ENCODE measurements around the gene CNTLN.

CNTLN gene, protein sequence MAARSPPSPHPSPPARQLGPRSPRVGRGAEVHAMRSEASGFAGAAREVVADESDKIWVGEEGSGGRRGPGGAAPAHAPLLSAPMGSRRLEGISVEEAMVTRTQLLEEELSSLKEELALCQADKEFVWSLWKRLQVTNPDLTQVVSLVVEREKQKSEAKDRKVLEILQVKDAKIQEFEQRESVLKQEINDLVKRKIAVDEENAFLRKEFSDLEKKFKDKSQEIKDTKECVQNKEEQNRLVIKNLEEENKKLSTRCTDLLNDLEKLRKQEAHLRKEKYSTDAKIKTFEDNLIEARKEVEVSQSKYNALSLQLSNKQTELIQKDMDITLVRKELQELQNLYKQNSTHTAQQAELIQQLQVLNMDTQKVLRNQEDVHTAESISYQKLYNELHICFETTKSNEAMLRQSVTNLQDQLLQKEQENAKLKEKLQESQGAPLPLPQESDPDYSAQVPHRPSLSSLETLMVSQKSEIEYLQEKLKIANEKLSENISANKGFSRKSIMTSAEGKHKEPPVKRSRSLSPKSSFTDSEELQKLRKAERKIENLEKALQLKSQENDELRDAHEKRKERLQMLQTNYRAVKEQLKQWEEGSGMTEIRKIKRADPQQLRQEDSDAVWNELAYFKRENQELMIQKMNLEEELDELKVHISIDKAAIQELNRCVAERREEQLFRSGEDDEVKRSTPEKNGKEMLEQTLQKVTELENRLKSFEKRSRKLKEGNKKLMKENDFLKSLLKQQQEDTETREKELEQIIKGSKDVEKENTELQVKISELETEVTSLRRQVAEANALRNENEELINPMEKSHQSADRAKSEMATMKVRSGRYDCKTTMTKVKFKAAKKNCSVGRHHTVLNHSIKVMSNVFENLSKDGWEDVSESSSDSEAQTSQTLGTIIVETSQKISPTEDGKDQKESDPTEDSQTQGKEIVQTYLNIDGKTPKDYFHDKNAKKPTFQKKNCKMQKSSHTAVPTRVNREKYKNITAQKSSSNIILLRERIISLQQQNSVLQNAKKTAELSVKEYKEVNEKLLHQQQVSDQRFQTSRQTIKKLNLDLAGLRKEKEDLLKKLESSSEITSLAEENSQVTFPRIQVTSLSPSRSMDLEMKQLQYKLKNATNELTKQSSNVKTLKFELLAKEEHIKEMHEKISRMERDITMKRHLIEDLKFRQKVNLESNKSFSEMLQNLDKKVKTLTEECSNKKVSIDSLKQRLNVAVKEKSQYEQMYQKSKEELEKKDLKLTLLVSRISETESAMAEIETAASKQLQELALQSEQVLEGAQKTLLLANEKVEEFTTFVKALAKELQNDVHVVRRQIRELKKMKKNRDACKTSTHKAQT (N-terminal part only)

DNA sequence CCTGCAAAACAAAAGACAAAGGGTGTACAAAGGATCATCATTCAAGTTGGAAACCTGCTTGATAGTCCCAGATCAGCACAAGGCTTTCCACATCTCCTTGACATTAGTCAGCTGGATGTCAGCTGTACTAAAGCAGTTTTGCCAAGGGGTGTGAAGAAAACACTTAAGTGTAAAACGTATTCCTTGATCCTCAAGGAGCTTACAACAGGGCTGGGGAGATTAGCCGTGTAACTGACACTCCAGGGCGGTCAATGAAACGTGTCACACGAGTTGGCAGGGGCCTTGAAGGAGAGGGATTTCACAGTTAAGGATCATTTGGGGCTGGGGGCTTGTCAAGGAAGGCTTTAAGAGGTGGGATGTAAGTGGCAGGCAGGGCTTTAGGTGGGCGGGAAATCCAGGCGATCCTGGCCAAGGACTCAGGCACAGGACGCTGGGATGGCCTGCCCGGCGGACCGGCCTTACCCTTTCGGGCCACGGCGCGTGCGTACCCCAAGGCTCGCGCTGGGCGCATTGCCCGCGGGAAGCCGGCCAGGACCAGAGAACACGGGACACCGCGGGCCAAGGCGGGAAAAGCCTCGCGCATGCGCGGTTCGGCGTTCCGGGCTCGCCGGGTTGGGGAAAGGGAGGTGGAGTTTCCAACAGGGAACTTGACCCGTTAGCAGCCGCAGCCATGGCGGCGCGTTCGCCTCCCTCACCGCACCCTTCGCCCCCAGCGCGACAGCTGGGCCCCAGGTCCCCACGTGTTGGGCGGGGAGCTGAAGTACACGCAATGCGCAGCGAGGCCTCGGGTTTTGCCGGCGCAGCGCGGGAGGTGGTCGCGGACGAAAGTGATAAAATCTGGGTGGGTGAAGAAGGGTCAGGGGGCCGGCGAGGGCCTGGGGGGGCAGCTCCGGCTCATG, at the start of gene CNTLN:
Gene CNTLN, plus strand, starts transcription at position 645 of the 899 bp plus-strand sequence. Its CDS starts 26 bp downstream, at position 671.
- Mint-ChIP-seq H3K36me3 (ENCODE audit: low read depth) (no peaks in the 10 kb centered on the region), H3K27me3 (peaks cover 39% of the 10 kb centered on the region), H3K4me3 (peak within 1 kb of the TSS; percentile 65), H3K4me1 (ENCODE audit: low read depth) (peaks cover 13% of the 10 kb centered on the region), H3K9me3 (peaks cover 7% of the 10 kb centered on the region), H3K27ac (peak within 1 kb of the TSS; percentile 36)
- DNase-seq = peak; percentile 66

DNA sequence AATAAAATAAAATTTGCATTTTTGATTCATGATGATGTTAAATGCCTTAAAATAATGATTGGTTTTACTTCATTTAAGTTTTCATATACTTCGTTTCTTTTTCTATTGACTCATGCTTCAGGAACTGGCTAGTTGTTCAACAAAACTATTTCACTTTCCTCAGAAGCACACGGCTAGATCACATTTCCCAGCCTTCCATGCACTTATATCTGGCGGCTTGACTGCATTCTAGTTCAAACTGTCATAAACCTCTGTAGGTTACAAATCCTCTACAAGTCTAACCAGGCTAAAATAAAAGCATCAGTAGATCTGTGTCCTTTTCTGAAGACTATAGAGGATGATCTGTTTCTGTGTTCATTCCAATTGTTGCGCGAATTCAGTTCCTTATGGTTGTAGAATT, 46.3 kb upstream of the CNTLN start:
- Mint-ChIP-seq H3K36me3 (ENCODE audit: low read depth) (no peaks in the 10 kb centered on the region), H3K9me3 (peaks cover 2% of the 10 kb centered on the region), H3K27ac (no peak overlapping the region), H3K4me1 (ENCODE audit: low read depth) (no peaks in the 10 kb centered on the region), H3K4me3 (no peak overlapping the region), H3K27me3 (no peaks in the 10 kb centered on the region)
- DNase-seq = no peak

DNA sequence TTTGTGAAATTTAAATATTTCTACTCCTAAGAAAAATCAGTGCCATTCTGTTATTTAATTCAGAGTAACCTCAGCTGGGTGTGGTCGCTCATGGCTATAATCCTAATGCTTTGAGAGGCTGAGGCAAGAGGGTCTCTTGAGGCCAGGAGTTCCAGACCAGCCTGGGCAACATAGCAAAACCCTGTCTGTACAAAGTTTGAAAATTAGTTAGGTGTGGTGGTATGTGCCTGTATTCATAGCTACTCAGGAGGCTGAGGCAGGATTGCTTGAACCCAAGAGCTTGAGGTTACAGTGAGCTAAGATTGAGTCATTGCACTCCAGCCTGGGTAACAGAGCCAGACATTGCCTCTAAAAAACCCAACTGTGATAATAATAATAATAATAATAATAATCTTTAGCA, 44.8 kb upstream of the CNTLN start:
- H3K27ac Mint-ChIP-seq = no peak overlapping the region

DNA sequence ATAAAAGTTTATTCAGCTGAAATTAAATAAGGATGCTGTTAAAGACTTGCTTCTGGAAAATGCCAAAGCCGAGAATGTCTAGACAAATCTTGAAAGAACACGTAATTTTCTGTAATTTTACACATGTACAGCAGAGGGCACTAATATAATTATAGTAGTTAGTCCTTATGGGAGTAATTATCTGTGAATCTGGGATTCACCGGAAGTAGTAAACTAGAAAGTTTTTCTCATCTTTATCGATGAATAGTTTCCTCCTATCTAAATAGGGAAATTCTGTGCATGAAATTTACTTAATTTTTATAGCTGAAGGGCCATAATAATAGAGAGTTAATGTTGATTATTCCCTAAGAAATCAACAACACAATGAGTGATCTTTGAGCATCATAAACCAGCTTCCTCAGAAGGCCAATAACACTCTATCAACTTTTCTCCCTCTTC, 18.4 kb upstream of the CNTLN start:
- no peaks in the 10 kb centered on the region for H3K27me3 Mint-ChIP-seq
- H3K9me3 Mint-ChIP-seq = no peaks in the 10 kb centered on the region

More for the DNA sequence above, 44.8 kb upstream of the CNTLN start:
- Mint-ChIP-seq H3K9me3 (no peaks in the 10 kb centered on the region), H3K4me1 (ENCODE audit: low read depth) (no peaks in the 10 kb centered on the region), H3K27me3 (no peaks in the 10 kb centered on the region), H3K36me3 (ENCODE audit: low read depth) (no peaks in the 10 kb centered on the region), H3K4me3 (no peak overlapping the region)
- no peak for DNase-seq

DNA sequence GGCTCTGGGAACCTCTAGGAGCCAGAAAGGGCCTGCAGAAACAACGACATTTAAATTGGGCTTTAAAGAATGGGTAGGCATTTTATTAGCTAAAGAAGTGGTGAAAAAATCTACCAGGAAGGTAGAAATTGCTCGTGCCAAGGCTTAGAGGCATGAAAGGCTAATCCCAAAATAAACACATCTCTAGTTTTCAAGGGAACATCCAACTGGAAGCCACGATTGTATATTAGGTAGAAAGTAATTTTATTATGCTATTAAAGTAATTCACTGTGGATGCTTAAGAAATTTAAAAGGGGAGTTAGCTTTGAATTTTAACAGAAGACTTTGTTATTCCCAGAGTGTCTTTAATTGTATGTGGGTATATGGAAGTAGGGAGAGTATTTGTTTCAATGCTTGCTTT, 17.5 kb upstream of the CNTLN start:
- H3K36me3 Mint-ChIP-seq (ENCODE audit: low read depth) = no peaks in the 10 kb centered on the region
- no peak overlapping the region for H3K27ac Mint-ChIP-seq
- DNase-seq = no peak
- no peaks in the 10 kb centered on the region for H3K4me1 Mint-ChIP-seq (ENCODE audit: low read depth)
- H3K9me3 Mint-ChIP-seq = peaks cover 3% of the 10 kb centered on the region
- no peaks in the 10 kb centered on the region for H3K27me3 Mint-ChIP-seq
- H3K4me3 Mint-ChIP-seq = no peak overlapping the region

More for the DNA sequence above, 18.4 kb upstream of the CNTLN start:
- no peak for DNase-seq
- Mint-ChIP-seq H3K27ac (no peak overlapping the region), H3K4me1 (ENCODE audit: low read depth) (no peaks in the 10 kb centered on the region), H3K4me3 (no peak overlapping the region), H3K36me3 (ENCODE audit: low read depth) (no peaks in the 10 kb centered on the region)

DNA sequence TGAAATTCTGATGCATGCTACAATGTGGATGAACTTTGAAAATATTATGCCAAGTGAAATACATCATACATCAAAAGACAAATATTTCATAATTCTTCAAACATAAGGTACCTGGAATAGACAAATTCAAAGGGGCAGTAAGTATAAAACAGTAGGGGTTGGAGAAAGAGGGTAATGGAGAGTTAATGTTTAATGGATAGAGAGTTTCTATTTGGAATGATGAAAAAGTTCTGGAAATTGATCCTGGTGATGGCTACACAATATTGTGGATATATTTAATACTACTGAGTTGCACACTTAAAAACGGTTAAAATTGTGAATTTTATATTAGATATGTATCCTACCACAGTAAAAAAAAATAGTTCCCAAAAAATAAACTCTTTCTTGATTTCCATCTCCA, 14.6 kb upstream of the CNTLN start:
- H3K4me1 Mint-ChIP-seq (ENCODE audit: low read depth) = no peaks in the 10 kb centered on the region
- no peaks in the 10 kb centered on the region for H3K27me3 Mint-ChIP-seq
- no peaks in the 10 kb centered on the region for H3K36me3 Mint-ChIP-seq (ENCODE audit: low read depth)

DNA sequence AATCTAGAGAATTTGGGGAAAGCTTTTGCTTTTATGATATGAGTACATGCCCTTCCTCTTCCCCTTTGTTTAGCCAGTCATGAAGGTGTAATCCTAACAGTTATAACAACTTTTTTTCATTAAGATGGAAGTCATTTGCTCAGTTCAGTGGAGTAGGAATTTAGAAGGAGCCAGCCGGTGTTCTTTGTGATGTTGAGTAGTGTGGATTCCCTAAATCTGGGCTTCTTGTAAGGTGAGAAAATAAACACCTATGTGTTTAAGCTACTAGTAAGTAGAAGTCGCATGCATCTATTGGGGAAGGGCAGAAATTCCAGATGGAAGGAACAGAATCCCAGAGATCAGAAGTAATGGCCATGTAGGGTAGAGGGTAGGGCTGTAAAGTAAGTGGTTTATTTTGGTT, 13.6 kb upstream of the CNTLN start:
- Mint-ChIP-seq H3K4me3 (no peak overlapping the region), H3K9me3 (peaks cover 8% of the 10 kb centered on the region), H3K27ac (no peak overlapping the region), H3K27me3 (no peaks in the 10 kb centered on the region), H3K4me1 (ENCODE audit: low read depth) (no peaks in the 10 kb centered on the region), H3K36me3 (ENCODE audit: low read depth) (no peaks in the 10 kb centered on the region)
- DNase-seq = no peak

More for the DNA sequence above, 14.6 kb upstream of the CNTLN start:
- Mint-ChIP-seq H3K4me3 (no peak overlapping the region), H3K27ac (no peak overlapping the region), H3K9me3 (peaks cover 3% of the 10 kb centered on the region)
- DNase-seq = no peak

DNA sequence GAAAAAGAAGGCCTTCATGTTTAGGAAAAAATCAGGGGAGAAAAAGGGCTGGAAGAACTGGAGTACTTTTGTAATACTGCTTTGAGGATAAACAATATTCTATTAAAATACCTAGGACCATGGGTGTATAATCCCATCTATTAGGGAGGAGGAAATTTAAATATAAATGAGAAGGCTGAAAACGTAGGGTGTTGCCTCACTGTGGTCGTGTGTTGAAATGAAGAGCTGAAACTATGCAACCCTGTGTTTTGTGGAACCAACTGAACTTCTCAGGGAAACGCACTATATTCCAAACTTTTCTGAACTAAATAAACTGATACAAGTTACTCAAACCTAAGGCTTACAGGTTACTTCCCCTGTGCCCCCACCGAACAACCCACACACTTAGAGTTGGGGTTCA, 4.5 kb upstream of the CNTLN start:
- no peak overlapping the region for H3K4me3 Mint-ChIP-seq
- peaks cover 12% of the 10 kb centered on the region for H3K9me3 Mint-ChIP-seq
- no peak overlapping the region for H3K27ac Mint-ChIP-seq
- H3K4me1 Mint-ChIP-seq (ENCODE audit: low read depth) = peaks cover 9% of the 10 kb centered on the region
- peaks cover 20% of the 10 kb centered on the region for H3K27me3 Mint-ChIP-seq
- no peak for DNase-seq
- no peaks in the 10 kb centered on the region for H3K36me3 Mint-ChIP-seq (ENCODE audit: low read depth)

DNA sequence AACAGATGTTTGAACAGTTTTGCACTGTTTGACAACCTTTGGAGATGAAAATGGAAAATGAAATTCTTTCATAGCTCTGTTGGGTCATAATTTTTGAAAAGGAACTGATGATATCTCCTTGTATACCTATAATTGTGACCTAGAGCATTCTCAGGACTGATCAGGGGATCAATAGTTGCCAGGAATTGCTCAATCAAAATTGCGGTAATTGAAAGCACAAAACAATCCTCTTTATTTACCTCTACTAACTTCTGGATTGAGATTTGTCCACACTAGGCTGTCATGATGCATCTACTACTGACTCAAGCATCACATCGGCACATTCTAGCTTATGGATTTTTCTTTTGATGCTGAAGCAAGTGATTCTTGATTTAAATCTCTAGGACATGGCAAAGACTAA, 4.1 kb upstream of the CNTLN start:
- H3K4me1 Mint-ChIP-seq (ENCODE audit: low read depth) = peaks cover 11% of the 10 kb centered on the region
- H3K36me3 Mint-ChIP-seq (ENCODE audit: low read depth) = no peaks in the 10 kb centered on the region
- DNase-seq = no peak
- no peak overlapping the region for H3K4me3 Mint-ChIP-seq
- H3K27me3 Mint-ChIP-seq = peaks cover 23% of the 10 kb centered on the region
- H3K9me3 Mint-ChIP-seq = peaks cover 12% of the 10 kb centered on the region
- no peak overlapping the region for H3K27ac Mint-ChIP-seq

DNA sequence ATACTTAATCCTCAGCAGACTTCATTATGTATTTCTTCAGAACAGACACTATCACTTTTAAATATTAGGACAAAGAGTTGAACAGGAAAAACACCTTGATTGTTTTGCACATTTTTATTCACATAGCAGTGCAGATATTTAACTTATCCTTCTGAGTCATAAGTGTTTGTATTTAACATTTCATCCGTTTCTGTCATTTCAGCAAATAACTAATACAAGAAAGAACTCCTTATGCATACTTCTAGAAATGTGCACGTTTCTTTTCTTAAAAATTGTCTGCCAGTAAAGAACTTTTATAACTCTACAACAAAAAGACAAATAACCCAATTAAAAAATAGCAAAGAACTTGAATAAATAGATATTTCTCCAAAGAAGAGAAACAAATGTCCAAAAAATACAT, 3.3 kb upstream of the CNTLN start:
- Mint-ChIP-seq H3K27ac (no peak overlapping the region), H3K4me3 (no peak overlapping the region), H3K4me1 (ENCODE audit: low read depth) (peaks cover 13% of the 10 kb centered on the region), H3K36me3 (ENCODE audit: low read depth) (no peaks in the 10 kb centered on the region), H3K9me3 (peaks cover 7% of the 10 kb centered on the region), H3K27me3 (peaks cover 30% of the 10 kb centered on the region)
- DNase-seq = no peak

DNA sequence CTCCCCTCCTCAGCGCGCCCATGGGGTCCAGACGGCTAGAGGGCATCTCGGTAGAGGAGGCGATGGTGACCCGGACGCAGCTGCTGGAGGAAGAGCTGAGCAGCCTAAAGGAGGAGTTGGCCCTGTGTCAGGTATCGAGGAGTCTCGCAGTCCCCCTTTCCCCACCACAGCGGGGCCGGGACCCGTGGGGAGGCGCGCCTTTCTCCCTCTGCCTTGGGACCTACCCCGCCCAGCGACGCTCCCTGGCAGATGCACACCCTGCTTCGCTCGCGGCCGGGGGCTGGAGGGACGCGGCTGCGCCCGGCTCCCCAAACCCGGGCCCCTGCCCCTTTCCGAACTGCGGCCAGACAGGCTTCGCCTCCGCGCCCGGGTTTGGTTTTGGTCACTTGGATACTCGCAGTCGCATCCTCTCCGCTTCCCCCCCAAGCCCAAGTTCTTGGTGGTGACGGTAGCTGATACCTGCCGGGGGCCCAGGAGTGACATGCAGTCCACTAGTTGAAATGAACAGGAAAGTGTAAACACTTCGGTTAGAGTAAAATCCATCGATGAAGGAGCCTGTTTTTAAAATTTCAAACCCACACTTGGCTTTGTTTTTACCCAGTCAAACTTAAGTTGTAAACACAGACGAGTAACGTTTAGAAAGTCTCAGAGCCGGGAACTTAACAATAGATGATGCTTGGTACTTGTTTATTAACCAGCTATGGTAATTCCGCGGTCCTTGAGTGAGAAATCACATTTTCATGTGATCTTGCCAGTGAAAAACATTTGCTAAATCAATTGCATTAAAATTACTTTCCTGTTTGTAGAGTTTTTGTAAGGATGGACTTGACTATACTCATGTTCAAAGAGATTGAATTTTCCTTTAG, 688 bp downstream of the CNTLN start:
- no peaks in the 10 kb centered on the region for H3K36me3 Mint-ChIP-seq (ENCODE audit: low read depth)
- peaks cover 7% of the 10 kb centered on the region for H3K9me3 Mint-ChIP-seq
- peaks cover 13% of the 10 kb centered on the region for H3K4me1 Mint-ChIP-seq (ENCODE audit: low read depth)
- no peak overlapping the region for H3K27ac Mint-ChIP-seq
- peak; percentile 29 for DNase-seq
- H3K4me3 Mint-ChIP-seq = peak overlapping the region; percentile 65
- H3K27me3 Mint-ChIP-seq = peaks cover 39% of the 10 kb centered on the region

DNA sequence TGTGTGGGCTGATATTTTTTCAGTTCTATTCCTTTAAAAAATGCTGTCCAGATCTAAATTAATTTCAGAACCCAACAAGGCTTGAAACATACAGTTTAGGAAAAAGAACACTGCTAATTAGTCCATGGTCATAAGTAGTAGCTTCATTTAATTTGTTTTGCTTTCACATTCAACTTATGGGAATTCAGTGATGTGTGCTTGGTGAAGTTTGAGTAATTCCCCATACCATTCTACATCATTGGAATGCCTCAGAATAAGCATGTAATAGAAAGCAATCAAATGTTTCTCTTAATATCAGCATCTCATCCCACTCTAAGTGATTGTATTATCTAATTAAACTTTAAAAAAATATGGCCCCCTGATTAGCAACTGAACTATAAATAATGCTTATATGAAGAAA, 2.7 kb downstream of the CNTLN start:
- Mint-ChIP-seq H3K27ac (no peak overlapping the region), H3K36me3 (ENCODE audit: low read depth) (no peaks in the 10 kb centered on the region), H3K9me3 (peaks cover 12% of the 10 kb centered on the region), H3K27me3 (peaks cover 35% of the 10 kb centered on the region), H3K4me3 (no peak overlapping the region), H3K4me1 (ENCODE audit: low read depth) (peaks cover 13% of the 10 kb centered on the region)
- DNase-seq = no peak

DNA sequence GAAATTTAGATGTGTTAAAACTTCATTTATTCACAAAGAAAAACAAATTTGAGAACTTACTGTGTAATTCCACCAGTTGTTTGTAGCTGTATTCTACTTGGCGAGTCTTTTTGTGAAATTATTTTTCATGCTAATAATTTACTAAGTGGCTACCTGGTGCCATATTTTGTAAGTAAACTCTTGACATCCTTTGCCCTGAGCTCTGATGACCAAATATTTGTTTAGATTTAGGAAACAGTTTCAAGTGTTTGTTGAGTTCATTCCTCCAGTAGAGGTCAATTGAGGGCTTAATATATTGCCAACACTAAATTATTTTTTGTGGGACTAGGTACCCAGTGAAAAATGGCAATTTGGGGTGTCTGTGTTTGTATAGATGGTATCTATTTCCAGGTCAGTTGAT, 3.7 kb downstream of the CNTLN start:
- H3K4me3 Mint-ChIP-seq = no peak overlapping the region
- H3K4me1 Mint-ChIP-seq (ENCODE audit: low read depth) = peaks cover 13% of the 10 kb centered on the region
- no peak overlapping the region for H3K27ac Mint-ChIP-seq
- peaks cover 12% of the 10 kb centered on the region for H3K9me3 Mint-ChIP-seq
- no peak for DNase-seq
- peaks cover 33% of the 10 kb centered on the region for H3K27me3 Mint-ChIP-seq
- H3K36me3 Mint-ChIP-seq (ENCODE audit: low read depth) = no peaks in the 10 kb centered on the region

All from activated T-cell treated with anti-CD3 and anti-CD28 coated beads, Interleukin-2, amount 50 U/mL, for 24 hours (primary cell).